Renal cortical epithelial cell (primary cell): Measurements from ENCODE around the gene DRC1. TPM values are rescaled to one million over a fixed set of nuclear protein-coding genes. Genes with fewer than 3 reads are reported as not detected.

ENCODE experiments used
- DNase-seq: peaks from one replicate; pipeline ENCODE4 v3.0.0-alpha.2; 2011; ENCODE audit warnings: low read depth
- total RNA-seq: library from RNA; depleted of rRNA; stranded (reverse); fragments of >200 nt; gene quantifications from 2 replicates; pipeline ENCODE4 v1.2.3, GENCODE V29; 2014

DRC1 gene
- total RNA-seq, 1 donor from 2014 or later = 0.25 TPM

DNA sequence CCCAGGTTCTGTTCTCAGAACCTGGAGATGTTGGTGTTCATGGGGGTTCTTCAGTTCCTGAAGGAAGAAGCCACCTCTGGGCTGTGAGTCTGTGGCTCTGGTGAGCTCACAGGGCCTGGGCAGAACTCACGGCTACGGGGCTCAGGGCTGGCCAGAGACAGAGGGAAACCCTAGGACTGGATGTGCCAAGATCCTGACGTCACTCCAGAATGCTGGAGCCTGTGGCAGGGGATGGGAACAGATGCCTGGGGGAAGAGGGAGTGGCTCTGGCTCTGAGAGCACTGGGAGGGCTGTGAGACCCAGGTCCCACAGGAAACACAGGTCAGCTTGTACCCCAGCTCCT is 76.2 kb downstream of the DRC1 start, which contains the start of gene OTOF:
TSS of gene OTOF (minus strand) at position 214 of the 343 bp plus-strand sequence.
- no peak for DNase-seq

DNA sequence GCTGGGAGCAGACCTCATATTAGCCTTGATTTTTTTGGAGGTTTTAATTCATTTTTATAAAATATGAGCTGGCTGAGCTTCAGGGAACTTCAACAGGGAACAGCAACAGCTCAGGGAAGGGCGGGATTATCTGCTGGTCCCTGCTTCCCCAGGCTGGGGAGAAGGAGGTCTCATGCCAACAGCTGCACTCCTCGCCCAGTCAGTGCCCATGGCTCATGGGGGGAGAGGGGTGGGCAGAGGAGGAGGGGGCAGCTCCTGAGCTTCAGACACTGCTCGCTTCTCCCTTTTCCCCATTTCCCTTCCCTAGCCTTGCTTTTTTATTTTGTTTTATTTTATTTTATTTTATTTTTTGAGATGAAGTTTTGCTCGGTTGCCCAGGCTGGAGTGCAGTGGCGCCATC is 76.6 kb downstream of the DRC1 start:
- no peak for DNase-seq

- DNase-seq = no peak
Observed at GRCh38 chr2:26479131-26479788, 77.5 kb downstream of the DRC1 start.

DNA sequence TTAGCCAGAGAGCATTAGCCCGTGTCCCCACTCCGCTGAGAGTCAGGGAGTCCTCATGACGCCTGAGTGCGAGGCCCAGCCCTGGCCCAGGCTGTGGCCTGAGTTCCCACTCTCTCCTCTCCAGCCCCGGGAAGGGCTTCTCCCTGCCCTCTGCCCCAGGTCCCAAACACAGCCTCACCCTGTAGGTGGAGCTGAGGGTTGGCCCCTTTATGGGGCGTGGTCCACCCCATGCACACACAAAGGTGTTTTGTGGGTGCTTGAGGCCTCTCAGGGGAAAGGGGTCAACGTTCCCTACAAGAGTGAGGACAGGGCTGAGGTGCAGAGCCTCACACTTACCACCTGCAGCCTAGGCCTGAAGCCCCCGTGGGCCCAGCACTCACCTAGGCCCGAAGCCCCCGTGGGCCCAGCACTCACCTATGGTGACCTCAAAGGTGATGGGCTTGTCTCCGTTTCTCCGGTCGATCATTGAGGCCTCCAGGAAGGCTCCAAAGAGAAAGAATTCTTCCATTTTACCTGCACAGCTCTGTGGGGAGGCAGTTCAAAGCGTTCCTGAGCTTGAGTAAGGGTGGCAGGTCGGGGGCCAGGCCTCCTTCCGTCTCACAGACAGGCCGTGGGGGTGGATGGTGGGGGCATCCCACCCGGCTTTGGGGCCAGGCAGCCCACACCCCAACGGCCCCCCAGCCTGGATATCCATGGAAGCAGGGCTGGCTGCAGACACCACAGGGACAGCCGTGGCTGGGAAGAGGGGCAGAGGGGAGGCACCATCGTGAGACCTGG is 78.3 kb downstream of the DRC1 start:
- DNase-seq = no peak

DNA sequence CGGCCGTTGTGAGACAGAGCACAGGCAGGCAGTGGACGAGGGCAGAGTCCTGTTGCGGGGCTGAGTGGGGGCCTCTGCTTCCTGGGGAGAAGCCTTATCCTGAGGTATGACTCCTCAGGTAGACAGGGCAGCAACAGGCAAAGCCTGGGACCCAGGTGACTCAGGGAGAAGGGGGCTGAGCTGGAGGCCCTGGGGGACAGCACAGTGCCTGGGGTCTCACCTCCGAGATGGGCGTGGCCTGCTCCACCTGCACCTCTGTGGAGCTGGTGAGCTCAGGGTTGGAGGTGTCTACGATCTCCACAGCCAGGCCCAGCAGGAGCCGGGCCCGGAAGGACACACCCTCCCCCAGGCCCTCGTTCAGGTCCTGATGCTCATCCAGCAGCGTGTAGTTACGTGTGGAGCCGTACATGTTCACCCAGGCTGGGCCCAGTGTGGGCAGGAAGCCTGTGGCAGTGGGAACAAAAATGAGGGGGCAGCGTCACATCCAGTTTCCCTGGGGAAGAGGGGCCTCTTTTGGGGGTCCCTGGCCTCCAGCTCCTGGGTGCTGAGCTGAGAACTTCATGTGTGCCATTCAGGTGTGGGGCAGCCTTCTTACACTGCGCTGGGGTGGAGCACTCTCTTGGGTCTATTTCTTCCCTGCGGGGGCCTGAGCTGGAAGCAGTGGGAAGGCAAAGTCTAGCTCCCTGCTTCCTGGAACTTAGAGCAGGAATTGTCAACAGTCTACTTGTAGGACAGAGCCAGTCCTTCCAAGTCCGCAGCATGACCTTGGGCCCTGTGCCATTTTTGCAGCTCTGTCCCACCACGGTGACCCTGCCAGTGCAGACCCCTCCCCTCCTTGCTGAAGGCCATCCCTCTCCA is 79.1 kb downstream of the DRC1 start:
- no peak for DNase-seq

DNA sequence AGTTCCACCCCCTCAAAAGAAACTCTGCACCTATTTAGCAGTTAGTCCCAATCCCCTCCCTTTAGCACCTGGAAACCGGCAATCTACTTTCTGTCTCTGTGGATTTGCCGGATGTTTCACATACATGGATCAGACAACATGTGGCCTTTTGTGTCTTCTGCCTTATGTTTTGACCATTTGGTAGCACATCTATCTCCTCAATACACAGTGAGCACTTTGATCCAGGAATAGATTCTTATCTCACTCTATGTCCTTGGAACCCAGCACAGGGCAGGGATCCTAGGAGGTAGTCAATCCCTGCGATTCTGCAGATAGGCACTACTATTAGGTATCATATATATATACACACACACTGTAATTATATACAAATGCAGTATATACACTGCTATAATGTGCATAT is 80.0 kb downstream of the DRC1 start:
- DNase-seq = no peak

GRCh38 chr2:26482211-26483026 is 80.7 kb downstream of the DRC1 start:
- DNase-seq = no peak

GRCh38 chr2:26483027-26483326 is 81.3 kb downstream of the DRC1 start:
- no peak for DNase-seq

DNA sequence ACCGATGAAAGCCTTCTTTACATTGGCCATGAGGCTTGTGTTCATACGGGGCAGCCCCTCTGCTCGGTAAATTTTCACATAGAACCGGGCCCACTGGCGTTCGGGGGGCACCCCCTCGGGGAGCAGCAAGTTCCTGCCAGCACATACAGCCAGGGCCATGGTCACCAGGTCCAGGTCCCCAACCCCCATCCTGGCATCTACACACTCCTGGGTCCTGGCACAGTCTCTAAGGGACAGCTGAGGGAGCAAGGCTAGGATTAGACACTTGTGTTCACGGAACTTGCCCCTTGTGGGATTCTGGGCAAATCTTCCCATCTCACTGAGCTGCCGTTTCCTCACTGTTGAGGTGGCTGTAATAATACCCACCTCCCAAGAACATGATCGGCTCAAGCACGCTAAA is 81.8 kb downstream of the DRC1 start:
- DNase-seq = no peak

- DNase-seq = no peak
Observed at GRCh38 chr2:26483957-26484565, 82.3 kb downstream of the DRC1 start.

DNA sequence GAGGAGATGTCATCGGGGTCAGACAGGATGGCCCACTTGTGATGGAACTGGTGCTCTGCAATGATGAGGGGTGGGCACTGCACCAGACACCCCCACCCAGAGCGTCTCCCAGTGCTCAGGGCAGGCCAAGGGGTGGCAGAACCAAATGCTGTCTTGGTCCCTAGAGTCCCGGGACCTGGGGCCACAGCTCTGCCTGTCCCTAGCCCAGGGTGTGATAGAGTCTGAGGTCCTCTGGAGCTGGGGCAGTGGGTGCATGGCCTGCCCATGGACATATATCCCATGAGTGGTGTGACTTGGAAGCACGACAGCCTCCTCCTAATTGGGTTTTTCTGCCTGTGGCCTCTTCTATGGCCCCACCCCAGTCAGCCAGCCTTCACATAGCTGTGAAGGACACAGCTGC is 82.9 kb downstream of the DRC1 start:
- no peak for DNase-seq

- no peak for DNase-seq
Observed at GRCh38 chr2:26485099-26485498, 83.4 kb downstream of the DRC1 start.

DNA sequence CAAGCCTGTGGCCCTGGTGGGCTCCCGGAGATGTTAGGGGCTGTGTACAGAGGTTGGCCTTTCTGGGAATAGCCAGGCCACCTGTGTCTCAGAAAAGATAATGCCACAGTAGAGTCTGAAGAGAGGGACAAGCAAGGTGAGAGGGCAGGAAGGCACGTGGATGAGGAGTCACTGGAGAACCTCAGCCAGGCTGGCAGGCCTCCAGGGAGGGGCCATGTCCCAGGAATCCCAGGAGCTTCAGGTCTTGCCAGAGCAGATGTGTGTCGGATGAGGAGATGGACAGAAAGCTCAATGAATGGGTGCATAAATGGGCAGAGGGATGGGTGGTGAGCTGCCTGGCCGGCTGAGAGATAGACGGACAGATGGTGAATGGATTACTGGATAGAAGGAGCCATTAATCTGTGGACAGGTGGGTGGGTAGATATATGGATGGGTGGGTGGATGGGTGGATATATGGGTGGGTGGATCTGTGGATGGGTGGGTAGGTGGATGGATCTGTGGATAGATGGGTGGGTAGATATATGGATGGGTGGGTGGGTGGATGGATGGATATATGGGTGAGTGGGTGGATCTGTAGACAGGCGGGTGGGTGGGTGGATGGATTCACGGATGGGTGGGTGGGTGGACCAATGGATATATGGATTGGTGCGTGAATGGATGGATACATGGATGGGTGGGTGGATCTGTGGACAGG is 84.2 kb downstream of the DRC1 start:
- DNase-seq = no peak

- no peak for DNase-seq
Observed at GRCh38 chr2:26486789-26487188, 85.1 kb downstream of the DRC1 start.

GRCh38 chr2:26487192-26487591 is 85.5 kb downstream of the DRC1 start:
- no peak for DNase-seq

DNA sequence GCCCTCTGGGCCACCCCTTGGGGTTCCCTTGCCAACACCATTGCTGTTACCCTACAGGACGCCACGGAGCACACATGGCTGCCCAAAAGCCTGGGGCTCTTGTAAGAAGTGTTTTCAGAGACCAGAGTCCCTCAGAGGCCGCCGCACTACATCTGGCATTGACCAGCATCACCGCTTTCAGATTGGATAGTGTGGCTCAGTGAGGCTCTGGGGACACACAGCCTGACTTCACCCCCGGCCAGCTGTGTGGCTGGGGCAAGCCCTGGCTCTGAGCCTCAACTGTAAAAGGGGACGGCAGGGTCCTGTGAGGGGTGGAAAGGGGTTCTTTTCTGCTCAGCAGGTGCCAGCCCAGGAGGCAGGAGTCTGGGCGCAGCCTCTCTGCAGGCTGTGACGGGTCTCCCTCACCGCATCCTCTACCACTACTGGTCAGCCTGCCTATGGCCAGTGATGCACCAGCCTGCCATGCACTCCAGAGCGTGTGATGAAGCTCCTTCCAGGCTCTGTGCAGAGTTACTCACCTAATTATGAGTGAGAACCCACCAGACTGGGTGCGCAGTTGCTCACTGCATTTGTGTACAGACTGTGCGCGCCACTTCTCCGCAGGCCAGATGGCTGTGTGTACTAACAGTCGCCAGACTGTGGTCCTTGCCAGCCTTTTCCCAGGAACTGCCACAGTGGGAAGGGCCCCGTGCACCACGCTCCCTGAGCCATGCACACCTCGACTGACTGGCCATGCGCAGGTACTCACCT is 86.9 kb downstream of the DRC1 start:
- DNase-seq = no peak

GRCh38 chr2:26489213-26489850 is 87.6 kb downstream of the DRC1 start:
- DNase-seq = no peak

GRCh38 chr2:26491563-26492167 is 89.9 kb downstream of the DRC1 start:
- peak; percentile 10 for DNase-seq
